Stimulated activated CD8-positive, alpha-beta memory T cell treated with anti-CD3 and anti-CD28 coated beads, Interleukin-4, amount 100 ng/mL, for 1 hour (primary cell): ENCODE measurements around the gene SEC23B.

Experiments
- DNase-seq, 2 donors: peaks; one replicate each; pipeline ENCODE4 v3.0.0-alpha.2; 2020; ENCODE audit warnings: low read depth in 2 of 2, low spot score in 1 of 2

SEC23B gene

DNA sequence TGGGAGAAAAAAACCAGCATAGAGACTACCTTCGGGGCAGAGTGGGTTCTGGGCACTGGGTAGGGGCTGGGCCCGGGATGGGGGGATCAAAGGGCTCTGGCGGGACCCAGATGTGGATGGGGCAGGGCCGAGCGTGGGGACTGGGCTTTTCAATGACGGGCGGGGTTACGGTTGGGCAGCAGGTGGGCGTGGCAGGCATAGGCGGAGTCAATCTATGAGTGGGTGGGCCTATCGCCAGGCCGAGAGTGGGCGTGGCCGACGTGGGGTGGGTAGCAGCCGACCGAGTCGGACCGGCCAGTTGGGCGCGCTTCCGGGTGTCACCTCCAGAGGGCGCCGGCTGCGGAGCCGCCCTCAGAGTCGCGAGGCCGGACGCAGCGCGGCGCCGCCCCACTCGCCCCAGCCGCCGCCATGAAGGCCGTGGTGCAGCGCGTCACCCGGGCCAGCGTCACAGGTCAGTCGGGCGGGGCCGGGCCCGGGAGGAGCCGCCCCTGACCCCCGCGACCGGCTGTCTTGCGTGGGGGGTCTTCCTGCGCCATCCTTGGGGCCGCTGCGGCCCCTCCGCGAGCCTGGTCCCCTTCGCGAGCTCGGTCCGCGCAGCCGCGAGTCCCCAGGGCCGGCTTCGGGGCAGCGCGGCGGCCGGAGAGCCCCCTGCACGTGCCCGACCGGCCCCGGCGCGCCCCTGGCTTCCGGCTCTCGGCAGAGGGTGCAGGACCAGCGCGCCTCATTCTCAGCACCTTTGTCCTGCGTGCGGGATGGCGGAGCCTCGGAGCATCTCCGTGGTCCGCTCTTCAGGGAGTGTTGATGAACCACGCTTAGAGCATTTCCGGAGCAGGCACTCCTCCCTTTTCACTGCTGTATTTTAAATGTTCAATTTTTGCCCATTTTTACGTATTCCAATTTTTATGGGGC is 80.2 kb downstream of the SEC23B start, which contains the start of gene DTD1:
DTD1 (plus strand) TSS at position 390 of the 909 bp plus-strand sequence; CDS start at position 409, 19 bp downstream.
- peak; percentile 68 for DNase-seq

DNA sequence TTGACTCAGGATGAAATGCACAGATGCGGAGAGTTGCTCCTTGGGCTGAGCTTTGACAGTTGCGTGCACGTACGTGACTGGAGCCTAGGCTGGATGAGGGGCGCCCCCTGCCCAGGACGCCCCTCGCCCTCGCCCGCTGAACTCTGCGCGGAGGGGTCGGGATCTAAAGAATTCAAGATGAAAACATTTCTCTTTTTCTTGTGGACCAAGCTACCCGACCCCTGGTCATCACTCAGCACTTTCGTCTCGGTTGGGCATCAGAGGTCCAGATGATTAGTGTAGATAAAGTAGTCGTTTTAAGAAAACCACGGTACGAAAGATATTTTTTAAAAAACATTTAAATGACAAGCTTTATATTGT is 80.8 kb downstream of the SEC23B start:
- no peak for DNase-seq

DNA sequence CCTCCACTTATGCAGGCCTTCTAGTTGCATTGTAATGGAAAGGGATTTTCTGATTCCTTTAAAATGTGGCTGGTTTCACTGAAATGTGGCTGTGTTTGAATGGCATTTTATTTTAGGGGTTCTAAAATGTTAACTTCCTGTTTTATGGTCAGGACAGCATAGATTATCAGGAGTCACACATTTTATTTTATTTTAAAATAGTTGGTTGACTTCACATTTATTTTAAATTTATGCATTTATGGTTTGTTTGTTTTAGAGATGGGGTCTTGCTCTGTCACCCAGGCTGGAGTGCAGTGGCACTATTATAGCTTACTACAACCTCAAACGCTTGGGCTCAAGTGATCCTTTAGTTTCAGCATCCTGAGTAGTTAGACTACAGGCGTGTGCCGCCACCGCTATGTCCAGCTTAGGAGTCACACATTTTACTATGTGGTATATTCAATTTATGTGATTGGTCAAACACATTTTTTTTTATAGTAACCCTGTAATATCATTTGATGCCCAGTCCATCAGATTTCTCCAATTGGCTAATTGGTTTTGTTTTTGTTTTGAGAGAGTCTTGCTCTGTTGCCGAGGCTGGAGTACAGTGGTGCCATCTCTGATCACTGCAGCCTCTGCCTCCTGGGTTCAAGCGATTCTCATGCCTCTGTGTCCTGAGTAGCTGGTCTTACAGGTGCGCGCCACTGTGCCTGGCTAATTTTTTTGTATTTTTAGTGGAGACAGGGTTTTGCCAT is 82.4 kb downstream of the SEC23B start:
- no peak for DNase-seq

DNA sequence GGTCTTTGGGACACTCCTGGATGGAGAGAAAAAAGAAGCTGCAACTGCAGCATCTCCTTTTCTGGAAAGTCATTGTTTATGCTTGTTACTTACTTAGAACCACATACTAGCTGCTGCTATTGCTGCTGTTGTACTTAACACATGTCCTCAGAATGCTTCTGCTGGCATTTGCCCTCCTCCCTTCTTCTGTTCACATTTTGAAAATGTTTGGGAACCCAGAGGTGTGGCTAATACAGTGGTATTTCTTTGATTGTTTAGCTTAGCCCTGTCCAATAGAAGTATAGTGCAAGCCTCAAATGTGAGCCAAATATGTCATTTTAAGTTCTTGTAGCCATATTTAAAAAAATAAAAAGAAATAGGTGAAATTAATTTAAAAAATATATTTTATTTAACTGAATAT is 88.5 kb downstream of the SEC23B start:
- DNase-seq = no peak

DNA sequence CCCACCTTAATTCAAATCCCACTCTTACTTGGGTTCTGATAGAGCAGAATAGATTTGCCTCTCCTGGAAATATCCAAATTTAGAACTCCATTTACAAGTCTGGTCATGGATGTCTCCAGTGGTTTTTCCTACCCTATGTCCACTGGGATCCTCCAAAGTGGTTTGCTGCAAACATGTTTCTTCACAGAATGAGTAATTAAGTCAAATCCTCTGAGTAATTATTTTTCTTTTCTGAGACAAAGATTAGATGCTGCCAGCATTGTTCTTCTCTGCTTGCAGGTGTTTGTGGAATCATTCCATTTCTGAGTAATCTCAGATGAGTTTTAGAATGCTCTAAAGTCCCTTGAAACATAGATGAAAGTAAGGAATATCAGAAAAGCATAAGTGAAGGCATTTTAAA is 102.0 kb downstream of the SEC23B start:
- no peak for DNase-seq
